Measurements from ENCODE around the gene MMP24.
"Not testable (repeated sequence)": the region's sequence is repeated elsewhere in the genome, so short reads cannot be mapped to it uniquely, and the experiment has no call there.

MMP24 gene

GRCh38 chr20:35262321-35262720, 35.8 kb downstream of the MMP24 start:
- DNase-seq: not testable (repeated sequence)

- DNase-seq: not testable (repeated sequence)
Measured at GRCh38 chr20:35262731-35263531, 36.4 kb downstream of the MMP24 start.

- DNase-seq: no peak
Measured at GRCh38 chr20:35263532-35264341, 37.2 kb downstream of the MMP24 start.

- no peak for DNase-seq
Measured at GRCh38 chr20:35264755-35265154, 38.3 kb downstream of the MMP24 start.

GRCh38 chr20:35267092-35267491, 40.6 kb downstream of the MMP24 start:
- DNase-seq: no peak

GRCh38 chr20:35269055-35269781, 42.7 kb downstream of the MMP24 start:
- DNase-seq: no peak

GRCh38 chr20:35270021-35270902, 43.8 kb downstream of the MMP24 start:
- no peak for DNase-seq

GRCh38 chr20:35271073-35271882, 44.8 kb downstream of the MMP24 start:
- no peak for DNase-seq

GRCh38 chr20:35271904-35272303, 45.4 kb downstream of the MMP24 start:
- no peak for DNase-seq

- no peak for DNase-seq
Measured at GRCh38 chr20:35273449-35274171, 47.1 kb downstream of the MMP24 start.

- DNase-seq: no peak
Measured at GRCh38 chr20:35274172-35275092, 47.9 kb downstream of the MMP24 start.

- no peak for DNase-seq
Measured at GRCh38 chr20:35275741-35276251, 49.3 kb downstream of the MMP24 start.

GRCh38 chr20:35276408-35276807, 49.9 kb downstream of the MMP24 start:
- DNase-seq: no peak

GRCh38 chr20:35277127-35277526, 50.6 kb downstream of the MMP24 start:
- DNase-seq: no peak

- DNase-seq: peak; percentile 70
Measured at GRCh38 chr20:35277531-35278395, 51.3 kb downstream of the MMP24 start, which contains the start of gene MMP24OS. Gene MMP24OS (minus strand): TSS chr20:35278122. CDS start chr20:35277929, 193 bp downstream.

GRCh38 chr20:35279040-35279439, 52.5 kb downstream of the MMP24 start:
- no peak for DNase-seq

GRCh38 chr20:35279533-35280174, 53.2 kb downstream of the MMP24 start:
- DNase-seq: no peak

- no peak for DNase-seq
Measured at GRCh38 chr20:35280523-35280922, 54.0 kb downstream of the MMP24 start.

Measured in amniotic stem cell (primary cell).